RWPE1 (cell line): ENCODE results near the gene RBFOX2.

Experiments used
- CTCF ChIA-PET: fragments of 350-600 bp; sonication (Branson Sonifier 250); formaldehyde crosslinking; extraction: SDS; loops from one replicate; lab custom pipeline; 2021; lab: Yijun Ruan, JAX
- POLR2A ChIA-PET: fragments of 400-600 bp; formaldehyde crosslinking; extraction: SDS; loops from one replicate; lab custom pipeline; 2020; ENCODE audit warnings: antibody characterized with exemption; ENCODE audit not compliant: low non-redundant PET; lab: Yijun Ruan, JAX
- DNase-seq: peaks from one replicate; pipeline ENCODE4 v3.0.0; 2012; ENCODE audit warnings: low spot score
- H3K27ac ChIP-seq: fragments of 450-650 bp; 2 replicates; pipeline ENCODE4 v1.5.1; 2017
- CTCF ChIP-seq: fragments of 450-650 bp; conservative IDR thresholded peaks from 2 replicates; pipeline ENCODE4 v1.5.1; 2017; ENCODE audit warnings: low read depth, mild to moderate bottlenecking

The RBFOX2 gene

GRCh38 chr22:35966314-35967045, 62.1 kb downstream of the RBFOX2 start:
- TF ChIP-seq CTCF: no peak
- ChIA-PET POLR2A (no interaction called here), CTCF (interaction anchor here (0.7 kb wide), 1 partner anchor 691 kb away, joined by 3 read pairs; no protein-coding TSS in a partner anchor)
- no peak for DNase-seq
- no peak overlapping the region for H3K27ac ChIP-seq

- TF ChIP-seq CTCF: no peak
- ChIA-PET POLR2A (no interaction called here), CTCF (interaction anchor here (0.6 to 0.7 kb wide), 2 partner anchors 64 to 153 kb away, joined by 3 read pairs; no protein-coding TSS in a partner anchor)
- DNase-seq: no peak
- no peak overlapping the region for H3K27ac ChIP-seq
These were observed 65.3 kb downstream of the RBFOX2 start for GRCh38 chr22:35963237-35963810.

- peak; percentile 26 for DNase-seq
- CTCF ChIA-PET: no interaction called here
- no peak overlapping the region for H3K27ac ChIP-seq
- TF ChIP-seq CTCF: no peak
- POLR2A ChIA-PET: no interaction called here
These were observed 66.9 kb downstream of the RBFOX2 start for GRCh38 chr22:35961480-35962295.

- ChIA-PET POLR2A (no interaction called here), CTCF (no interaction called here)
- DNase-seq: no peak
These were observed 67.8 kb downstream of the RBFOX2 start for GRCh38 chr22:35960854-35961253.

GRCh38 chr22:35959121-35959800, 69.4 kb downstream of the RBFOX2 start:
- TF ChIP-seq CTCF: no peak
- POLR2A ChIA-PET: no interaction called here
- CTCF ChIA-PET: no interaction called here
- no peak overlapping the region for H3K27ac ChIP-seq
- DNase-seq: no peak

More at GRCh38 chr22:35960854-35961253, 67.8 kb downstream of the RBFOX2 start:
- no peak overlapping the region for H3K27ac ChIP-seq
- TF ChIP-seq CTCF: no peak

GRCh38 chr22:35958334-35958733, 70.3 kb downstream of the RBFOX2 start:
- no peak overlapping the region for H3K27ac ChIP-seq
- no peak for DNase-seq
- TF ChIP-seq CTCF: no peak
- ChIA-PET POLR2A (no interaction called here), CTCF (no interaction called here)
